Stimulated activated CD4-positive, alpha-beta T cell treated with anti-CD3 and anti-CD28 coated beads, Interleukin-15, amount 100 ng/mL, for 48 hours (primary cell): ENCODE data around the gene TLDC2.

Experiments used
- DNase-seq, 2 donors: peaks; one replicate each; pipeline ENCODE4 v3.0.0-alpha.2; 2020; ENCODE audit warnings: low read depth in 2 of 2

Gene TLDC2

GRCh38 chr20:36849333-36850065 lies 26.4 kb upstream of the TLDC2 start:
- no peak for DNase-seq

DNA sequence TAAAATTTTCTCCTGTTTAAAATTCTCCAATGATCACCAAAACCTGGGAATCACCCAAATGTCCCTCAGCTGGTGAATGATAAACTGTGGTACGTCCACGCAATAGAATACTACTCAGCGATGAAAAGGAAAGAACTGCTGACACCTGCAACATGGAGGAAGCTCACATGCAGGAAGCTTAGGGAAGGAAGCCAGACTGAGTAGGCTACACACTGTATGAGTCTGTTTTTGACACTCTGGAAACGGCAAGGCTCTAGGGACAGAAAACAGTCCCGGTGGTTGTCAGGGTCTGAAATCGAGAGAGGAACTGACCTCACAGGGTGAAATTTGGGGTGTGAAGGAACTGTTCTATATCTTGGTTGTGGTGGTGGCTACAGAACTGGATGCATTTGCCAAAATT lies 25.2 kb upstream of the TLDC2 start:
- no peak for DNase-seq

GRCh38 chr20:36851490-36851889 lies 24.4 kb upstream of the TLDC2 start:
- DNase-seq = no peak

- no peak for DNase-seq
These were observed 23.8 kb upstream of the TLDC2 start for GRCh38 chr20:36852187-36852586.

GRCh38 chr20:36854348-36855240 lies 21.3 kb upstream of the TLDC2 start:
- DNase-seq = no peak

DNA sequence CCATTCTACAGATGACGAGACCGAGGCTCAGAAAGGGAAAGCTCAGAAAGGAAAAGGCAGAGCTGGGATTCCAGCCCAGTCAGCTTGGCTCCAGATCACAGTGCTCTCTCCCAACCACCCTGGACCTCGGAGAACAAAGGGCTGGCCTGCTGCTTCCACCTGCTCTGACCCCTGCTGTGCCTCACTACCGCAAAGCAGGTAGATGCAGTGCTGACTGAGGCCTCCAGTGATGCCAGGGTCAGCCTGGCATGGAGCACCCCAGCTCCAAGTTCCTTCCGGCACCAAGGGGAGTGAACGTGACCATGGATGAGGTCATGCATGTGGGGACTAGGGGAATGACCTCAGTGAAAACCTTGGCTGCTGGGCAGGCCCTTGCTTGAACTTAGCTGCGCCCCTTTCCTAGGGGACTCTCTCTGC lies 20.7 kb upstream of the TLDC2 start:
- no peak for DNase-seq

DNA sequence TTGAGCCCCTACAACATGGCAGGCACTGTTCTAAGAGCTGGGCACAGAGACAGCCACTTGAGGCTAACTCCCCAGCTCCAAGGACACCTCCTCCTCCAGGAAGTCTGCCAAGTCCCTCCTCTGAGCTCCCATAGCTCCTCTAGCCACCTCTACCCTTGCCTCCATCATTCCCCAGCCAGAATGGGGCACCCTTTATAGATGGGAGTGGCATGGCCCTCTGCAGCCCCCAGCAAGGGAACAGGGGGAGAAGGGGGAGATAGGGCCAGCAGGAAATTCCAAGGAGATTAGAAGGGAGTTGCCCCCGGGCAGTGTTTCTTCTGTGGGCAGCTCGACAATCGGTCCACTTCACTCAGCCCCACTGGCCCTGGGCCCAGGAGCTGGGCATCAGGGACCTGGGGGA lies 19.7 kb upstream of the TLDC2 start:
- DNase-seq = no peak

GRCh38 chr20:36856691-36857635 lies 19.0 kb upstream of the TLDC2 start:
- DNase-seq = no peak

GRCh38 chr20:36859282-36859555 lies 16.7 kb upstream of the TLDC2 start:
- DNase-seq = no peak

GRCh38 chr20:36859700-36860330 lies 16.1 kb upstream of the TLDC2 start:
- no peak for DNase-seq

DNA sequence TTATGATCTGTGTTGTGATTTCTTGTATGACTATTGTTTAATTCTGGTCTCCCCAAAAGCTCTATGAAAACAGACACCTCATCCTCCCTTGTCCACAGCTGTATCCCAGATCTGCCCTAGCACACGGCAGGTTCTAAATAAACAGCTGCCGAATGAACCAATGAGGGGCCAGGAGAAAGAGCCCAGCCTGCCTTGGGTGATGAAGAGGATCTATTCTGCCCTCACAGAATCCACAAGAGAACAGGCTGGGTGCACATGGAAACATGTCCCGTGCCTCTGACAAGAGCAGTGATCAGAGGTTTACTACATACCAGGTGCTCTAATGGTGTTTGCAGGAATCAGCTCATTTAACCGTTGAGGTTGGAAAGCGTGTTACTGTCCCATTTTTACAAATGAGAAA lies 15.6 kb upstream of the TLDC2 start:
- no peak for DNase-seq

DNA sequence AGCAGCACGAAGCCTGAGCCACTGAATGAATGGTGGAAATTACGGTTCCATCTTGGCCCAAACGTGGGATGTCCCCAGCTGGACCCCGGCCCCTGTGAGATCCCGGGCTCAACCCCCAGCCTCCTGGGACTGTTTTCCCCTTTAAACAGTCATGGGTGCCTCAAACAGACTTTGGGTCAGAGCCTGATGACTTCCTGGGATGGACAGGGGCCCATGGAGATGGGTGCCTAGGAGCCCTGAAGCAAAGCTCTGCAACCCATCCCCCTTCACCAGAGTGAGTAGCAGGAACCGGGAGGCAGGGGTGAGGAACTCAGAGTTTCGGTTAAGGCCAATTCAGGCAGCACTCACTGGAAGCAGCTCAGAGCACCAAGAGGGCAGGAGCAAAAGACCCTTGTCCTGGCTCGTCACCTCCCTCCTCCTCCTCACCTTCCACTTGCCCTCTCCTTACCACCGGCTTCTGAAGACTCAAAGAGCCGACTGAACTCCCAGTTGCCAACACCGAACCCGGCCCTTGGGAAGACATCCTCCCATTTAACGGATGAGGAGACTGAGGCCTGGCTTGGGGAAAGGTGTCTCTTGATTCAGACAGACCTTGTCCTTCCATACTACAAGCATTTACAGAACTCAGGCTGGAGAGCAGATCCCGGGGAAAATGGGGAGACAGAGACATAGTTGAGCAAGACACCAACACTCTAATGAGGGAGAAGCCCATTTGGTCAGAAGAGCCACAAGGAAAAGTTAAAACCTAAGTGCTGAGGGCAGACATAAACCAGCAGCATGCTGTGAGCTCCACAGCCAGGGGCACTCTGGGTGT lies 14.9 kb upstream of the TLDC2 start:
- no peak for DNase-seq

DNA sequence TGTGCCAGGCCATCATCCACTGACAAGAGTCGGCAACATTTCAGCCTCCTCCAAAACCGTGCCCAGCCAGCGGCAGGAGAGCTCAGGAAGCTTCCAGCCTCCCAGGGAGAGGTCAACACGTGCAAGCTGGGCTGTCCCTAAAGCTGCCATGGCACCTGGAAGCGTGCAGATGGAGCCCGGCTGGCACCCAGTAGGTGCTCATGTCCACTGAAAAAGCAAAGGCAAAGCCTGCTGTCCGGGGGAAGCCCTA lies 14.4 kb upstream of the TLDC2 start:
- no peak for DNase-seq

DNA sequence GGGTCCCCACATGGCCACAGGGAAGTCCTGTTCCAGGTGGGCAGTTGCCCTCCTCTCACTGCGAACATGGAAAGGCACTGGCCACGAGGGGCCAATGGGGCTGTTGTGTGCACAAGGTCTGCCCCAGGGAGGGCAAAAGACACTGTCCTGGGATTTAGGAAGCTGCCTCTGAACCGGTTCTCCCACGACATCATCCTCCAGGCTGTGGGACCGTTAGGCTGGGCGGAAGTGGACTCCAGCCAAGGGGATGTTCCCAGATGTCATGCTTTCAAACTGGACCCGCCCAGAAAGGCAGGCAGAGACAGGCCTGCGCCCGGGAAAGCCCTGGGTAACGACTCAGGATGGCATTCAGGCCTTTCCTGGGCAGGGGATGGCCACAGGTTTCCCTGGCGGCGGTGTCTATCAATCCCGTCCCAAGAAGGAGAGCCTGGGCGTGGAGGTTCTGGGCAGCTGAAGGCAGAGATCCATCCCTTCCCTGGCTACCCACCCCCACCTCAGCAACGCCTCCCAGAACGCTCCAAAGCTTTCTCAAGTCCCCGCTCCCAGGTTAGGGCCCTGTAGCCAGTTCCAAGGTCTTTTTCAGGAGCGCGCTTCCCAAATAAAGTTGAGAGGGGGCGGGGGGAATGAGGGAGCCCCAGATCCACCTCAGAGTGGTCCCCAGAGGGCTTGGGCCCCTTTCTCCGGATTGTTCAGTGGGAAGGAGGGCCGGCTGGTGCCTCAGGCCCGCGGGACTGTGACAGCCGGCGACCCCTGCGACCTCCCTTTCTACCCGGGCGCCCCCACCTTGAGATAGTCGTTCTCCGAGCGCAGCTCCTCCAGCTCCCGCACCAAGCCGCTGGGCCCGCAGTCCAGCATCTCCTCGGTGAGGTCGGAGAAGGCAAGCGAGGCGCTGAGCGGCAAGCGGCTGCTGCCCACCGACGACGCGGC lies 13.8 kb upstream of the TLDC2 start:
- DNase-seq = no peak

DNA sequence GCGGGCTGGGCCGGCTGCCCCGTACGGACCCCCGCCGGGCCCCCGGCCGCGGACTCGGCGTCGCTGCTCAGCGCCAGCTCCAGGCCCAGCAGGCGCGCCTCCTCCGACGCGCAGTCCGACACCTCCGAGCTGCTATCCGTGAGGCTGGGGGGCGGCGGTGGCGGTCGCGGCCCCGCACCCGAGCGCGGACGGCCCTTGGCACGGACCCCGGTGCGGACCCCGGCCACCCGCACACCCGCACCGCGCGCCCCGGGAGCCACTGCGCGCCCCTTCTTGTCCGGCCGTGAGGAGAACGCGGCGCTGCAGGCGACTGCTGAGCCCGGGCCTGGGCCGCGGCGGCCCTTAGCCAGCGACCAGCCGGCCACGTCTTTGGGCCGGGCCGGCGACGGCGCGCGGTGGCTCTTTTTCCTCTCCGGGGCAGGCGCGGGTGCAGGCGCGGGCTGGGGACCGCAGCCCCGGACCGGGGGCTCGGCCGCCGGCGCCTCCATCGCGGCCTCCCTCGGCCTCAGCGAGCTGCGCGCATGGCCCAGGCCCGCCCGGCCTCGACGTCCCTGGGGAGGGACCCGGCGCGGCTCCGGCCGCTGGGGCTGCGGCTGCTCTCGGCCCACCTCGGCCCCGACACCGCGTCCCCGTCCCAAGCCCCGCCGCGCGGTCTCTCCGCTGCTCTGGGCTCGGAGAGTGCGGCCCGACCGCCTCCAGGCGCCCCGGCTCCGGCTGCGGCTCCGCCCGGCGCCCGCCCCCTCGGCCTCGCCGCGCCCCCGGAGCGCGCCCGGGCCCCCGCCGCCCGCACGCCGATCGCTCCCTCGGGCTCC lies 12.9 kb upstream of the TLDC2 start:
- no peak for DNase-seq

- no peak for DNase-seq
These were observed 10.7 kb upstream of the TLDC2 start for GRCh38 chr20:36865076-36865860.

- no peak for DNase-seq
These were observed 10.1 kb upstream of the TLDC2 start for GRCh38 chr20:36865861-36866149.

- DNase-seq = no peak
These were observed 9.8 kb upstream of the TLDC2 start for GRCh38 chr20:36866164-36866563.
